ENCODE measurements around the gene FAM200B.
A peak's percentile ranks its signal among the peaks of the same experiment; 100 is the strongest.

Gene FAM200B

DNA sequence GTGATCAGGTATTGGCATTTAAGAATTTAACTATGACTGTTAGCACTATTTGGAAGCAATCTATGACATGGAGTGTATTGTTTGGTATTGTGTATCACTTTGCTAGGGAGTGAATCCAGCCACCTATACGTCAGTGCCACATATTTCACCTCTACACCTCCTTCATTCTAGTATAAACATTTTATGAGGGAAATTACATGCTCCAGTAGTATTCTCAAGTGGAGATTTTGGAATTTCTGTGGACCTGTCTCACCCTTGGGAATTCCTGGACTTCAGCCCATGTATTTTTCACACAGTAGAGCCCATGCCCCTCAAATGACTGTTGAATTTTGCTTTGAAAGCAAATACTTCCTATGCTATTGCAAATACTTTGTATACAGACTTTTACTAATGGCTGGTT, 32.5 kb downstream of the FAM200B start:
- DNase-seq, result no peak
- no peaks in the 10 kb centered on the region for H3K27me3 ChIP-seq (replicated peaks)
- TF ChIP-seq, protein P1, sequence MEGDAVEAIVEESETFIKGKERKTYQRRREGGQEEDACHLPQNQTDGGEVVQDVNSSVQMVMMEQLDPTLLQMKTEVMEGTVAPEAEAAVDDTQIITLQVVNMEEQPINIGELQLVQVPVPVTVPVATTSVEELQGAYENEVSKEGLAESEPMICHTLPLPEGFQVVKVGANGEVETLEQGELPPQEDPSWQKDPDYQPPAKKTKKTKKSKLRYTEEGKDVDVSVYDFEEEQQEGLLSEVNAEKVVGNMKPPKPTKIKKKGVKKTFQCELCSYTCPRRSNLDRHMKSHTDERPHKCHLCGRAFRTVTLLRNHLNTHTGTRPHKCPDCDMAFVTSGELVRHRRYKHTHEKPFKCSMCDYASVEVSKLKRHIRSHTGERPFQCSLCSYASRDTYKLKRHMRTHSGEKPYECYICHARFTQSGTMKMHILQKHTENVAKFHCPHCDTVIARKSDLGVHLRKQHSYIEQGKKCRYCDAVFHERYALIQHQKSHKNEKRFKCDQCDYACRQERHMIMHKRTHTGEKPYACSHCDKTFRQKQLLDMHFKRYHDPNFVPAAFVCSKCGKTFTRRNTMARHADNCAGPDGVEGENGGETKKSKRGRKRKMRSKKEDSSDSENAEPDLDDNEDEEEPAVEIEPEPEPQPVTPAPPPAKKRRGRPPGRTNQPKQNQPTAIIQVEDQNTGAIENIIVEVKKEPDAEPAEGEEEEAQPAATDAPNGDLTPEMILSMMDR (IDR thresholded peaks at IDR 0.05; ENCODE audit: low read depth, low read length, missing control alignments), result no peak
- H3K36me3 ChIP-seq (replicated peaks), result no peaks in the 10 kb centered on the region
- H3K27ac ChIP-seq, result no peak overlapping the region
- in situ Hi-C loops (cut with HindIII; ENCODE audit: low pct_ligation_motif_present, low sequenced_read_pairs), result no loop called here
- no peak overlapping the region for H3K4me3 ChIP-seq (ENCODE audit: low read depth, low read length)

DNA sequence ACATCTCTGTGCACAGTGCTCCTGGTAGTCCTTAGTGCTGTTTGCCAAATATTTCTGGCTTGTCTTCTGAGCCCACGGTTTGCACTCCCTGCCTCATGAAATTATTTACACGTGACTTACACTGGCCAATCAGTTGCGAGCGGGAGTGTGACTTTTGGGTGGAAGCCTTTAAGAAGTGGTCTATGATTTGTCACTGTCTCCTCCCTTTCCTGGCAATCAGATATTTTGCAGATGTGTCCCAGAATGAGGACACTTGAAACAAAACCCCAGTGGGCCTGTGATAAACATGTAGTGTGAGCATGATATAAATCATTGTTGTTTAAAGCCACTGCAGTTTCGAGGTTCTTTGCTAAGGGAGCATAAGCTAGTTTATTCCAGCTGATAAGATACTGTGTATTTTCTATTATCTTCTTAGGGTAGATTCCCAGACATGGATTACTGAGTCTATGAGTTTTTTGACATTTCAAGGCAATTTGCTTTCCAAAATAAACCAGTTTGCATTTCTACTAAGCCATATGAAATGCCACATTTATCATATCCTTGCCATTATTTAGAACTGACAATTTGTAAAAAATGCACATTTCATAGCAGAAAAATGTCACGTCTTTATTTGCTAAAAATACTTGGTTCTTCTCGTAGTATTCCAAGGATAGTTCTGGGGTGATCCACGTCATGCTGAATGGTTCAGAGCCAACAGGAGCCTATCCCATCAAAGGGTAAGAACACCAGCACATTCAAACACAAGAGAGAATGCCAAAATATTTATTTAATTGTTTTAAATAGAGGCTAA, 33.2 kb downstream of the FAM200B start:
- TF ChIP-seq, protein P1 (IDR thresholded peaks at IDR 0.05; ENCODE audit: low read depth, low read length, missing control alignments), result no peak
- no peaks in the 10 kb centered on the region for H3K27me3 ChIP-seq (replicated peaks)
- DNase-seq, result no peak
- in situ Hi-C loops (cut with HindIII; ENCODE audit: low pct_ligation_motif_present, low sequenced_read_pairs), result no loop called here
- H3K36me3 ChIP-seq (replicated peaks), result no peaks in the 10 kb centered on the region
- no peak overlapping the region for H3K27ac ChIP-seq
- H3K4me3 ChIP-seq (ENCODE audit: low read depth, low read length), result no peak overlapping the region

- in situ Hi-C loops (cut with HindIII; ENCODE audit: low pct_ligation_motif_present, low sequenced_read_pairs), result no loop called here
- Histone ChIP-seq H3K36me3 (replicated peaks) (no peaks in the 10 kb centered on the region), H3K27me3 (replicated peaks) (no peaks in the 10 kb centered on the region), H3K27ac (no peak overlapping the region), H3K4me3 (ENCODE audit: low read depth, low read length) (no peak overlapping the region)
- DNase-seq, result no peak
- TF ChIP-seq, protein P1 (IDR thresholded peaks at IDR 0.05; ENCODE audit: low read depth, low read length, missing control alignments), result no peak
These were observed 34.5 kb downstream of the FAM200B start for GRCh38 chr4:15716115-15716514.

DNA sequence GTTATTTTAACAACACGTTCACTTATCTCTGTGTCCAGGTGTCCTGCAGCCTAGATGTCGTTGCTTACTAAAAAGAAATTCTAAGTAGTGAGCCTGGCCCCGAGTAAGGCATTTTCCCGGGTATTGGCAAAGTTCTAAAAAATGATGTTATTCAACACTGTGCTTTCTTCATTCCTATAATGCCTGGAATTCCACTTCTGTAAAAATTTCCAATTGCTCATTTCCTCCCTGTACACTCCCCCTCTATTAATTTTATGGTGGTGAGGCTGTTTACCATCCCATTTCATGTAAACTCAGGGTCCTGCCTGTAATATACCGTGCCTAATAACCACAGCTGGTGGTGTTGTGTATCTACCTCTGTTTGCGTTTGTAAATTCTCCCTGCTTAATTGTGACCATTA, 35.5 kb downstream of the FAM200B start:
- Histone ChIP-seq H3K4me3 (ENCODE audit: low read depth, low read length) (no peak overlapping the region), H3K36me3 (replicated peaks) (no peaks in the 10 kb centered on the region), H3K27ac (peak overlapping the region; percentile 50), H3K27me3 (replicated peaks) (no peaks in the 10 kb centered on the region)
- DNase-seq, result peak; percentile 24
- in situ Hi-C loops (cut with HindIII; ENCODE audit: low pct_ligation_motif_present, low sequenced_read_pairs), result no loop called here
- TF ChIP-seq, protein P1 (IDR thresholded peaks at IDR 0.05; ENCODE audit: low read depth, low read length, missing control alignments), result no peak

GRCh38 chr4:15717657-15718416, 36.2 kb downstream of the FAM200B start:
- no peaks in the 10 kb centered on the region for H3K36me3 ChIP-seq (replicated peaks)
- in situ Hi-C loops (cut with HindIII; ENCODE audit: low pct_ligation_motif_present, low sequenced_read_pairs), result no loop called here
- H3K4me3 ChIP-seq (ENCODE audit: low read depth, low read length), result no peak overlapping the region
- H3K27me3 ChIP-seq (replicated peaks), result no peaks in the 10 kb centered on the region
- H3K27ac ChIP-seq, result peak overlapping the region; percentile 50
- no peak for DNase-seq
- TF ChIP-seq, protein P1 (IDR thresholded peaks at IDR 0.05; ENCODE audit: low read depth, low read length, missing control alignments), result no peak
